ENCODE results near the gene GJC2.

Gene GJC2

GRCh38 chr1:228164561-228165371 lies 15.0 kb downstream of the GJC2 start:
- Histone ChIP-seq H3K9ac (ENCODE audit: low read length) (peak overlapping the region; percentile 69), H3F3A (ENCODE audit: insufficient read depth, low read length) (no peaks in the 10 kb centered on the region), H3K9me3 (replicated peaks; ENCODE audit: insufficient read depth, low read length) (no peaks in the 10 kb centered on the region), H3K79me2 (ENCODE audit: low read length) (peaks cover 33% of the 10 kb centered on the region), H3K27me3 (replicated peaks; ENCODE audit: insufficient read depth, low read length) (no peaks in the 10 kb centered on the region; the same call in 1 of the 2 replicates), H3K4me1 (ENCODE audit: low read length) (peaks cover 5% of the 10 kb centered on the region), H3K36me3 (replicated peaks; ENCODE audit: insufficient read depth, low read length) (no peaks in the 10 kb centered on the region), H2AFZ (ENCODE audit: low read length) (peak overlapping the region; percentile 97), H3K4me3 (ENCODE audit: low read length) (peak overlapping the region; percentile 81), H3K27ac (ENCODE audit: low read length) (peak overlapping the region; percentile 36; the same call in 1 of the 2 replicates), H3K9me2 (replicated peaks; ENCODE audit: insufficient read depth, low read length) (no peaks in the 10 kb centered on the region), H4K20me1 (ENCODE audit: insufficient read depth, low read length) (no peaks in the 10 kb centered on the region), H3K4me2 (ENCODE audit: low read depth, low read length) (peak overlapping the region; percentile 97)
- TF ChIP-seq EZH2 (optimal IDR thresholded peaks at IDR 0.05; ENCODE audit: low read depth, low read length) (no peak), CTCF (IDR thresholded peaks at IDR 0.05; ENCODE audit: low read length) (no peak), EZH2phosphoT487 (IDR thresholded peaks at IDR 0.05; ENCODE audit: low read length) (no peak)
- no peak for DNase-seq

GRCh38 chr1:228165372-228166169 lies 15.8 kb downstream of the GJC2 start, which contains the start of gene IBA57:
Gene IBA57, plus strand, starts transcription at chr1:228165804. Its CDS starts 13 bp downstream, at chr1:228165817.
- Histone ChIP-seq H3K9me3 (replicated peaks; ENCODE audit: insufficient read depth, low read length) (no peaks in the 10 kb centered on the region), H3K9me2 (replicated peaks; ENCODE audit: insufficient read depth, low read length) (no peaks in the 10 kb centered on the region), H3K36me3 (replicated peaks; ENCODE audit: insufficient read depth, low read length) (no peaks in the 10 kb centered on the region), H3K9ac (ENCODE audit: low read length) (peak within 1 kb of the TSS; percentile 90), H3K4me3 (ENCODE audit: low read length) (peak within 1 kb of the TSS; percentile 83), H2AFZ (ENCODE audit: low read length) (peak within 1 kb of the TSS; percentile 97), H3K27ac (ENCODE audit: low read length) (peak within 1 kb of the TSS; percentile 76), H3F3A (ENCODE audit: insufficient read depth, low read length) (no peaks in the 10 kb centered on the region), H3K79me2 (ENCODE audit: low read length) (peaks cover 35% of the 10 kb centered on the region), H4K20me1 (ENCODE audit: insufficient read depth, low read length) (no peaks in the 10 kb centered on the region), H3K4me1 (ENCODE audit: low read length) (peaks cover 5% of the 10 kb centered on the region), H3K4me2 (ENCODE audit: low read depth, low read length) (peak within 1 kb of the TSS; percentile 97), H3K27me3 (replicated peaks; ENCODE audit: insufficient read depth, low read length) (no peaks in the 10 kb centered on the region; the same call in 1 of the 2 replicates)
- TF ChIP-seq EZH2phosphoT487 (IDR thresholded peaks at IDR 0.05; ENCODE audit: low read length), result no peak
- TF ChIP-seq CTCF (IDR thresholded peaks at IDR 0.05; ENCODE audit: low read length), result peak; percentile 88
- peak; percentile 100 for DNase-seq

GRCh38 chr1:228166170-228166936 lies 16.6 kb downstream of the GJC2 start:
- peak overlapping the region; percentile 76 for H3K27ac ChIP-seq (ENCODE audit: low read length)
- DNase-seq, result peak; percentile 82
- H3K9me2 ChIP-seq (replicated peaks; ENCODE audit: insufficient read depth, low read length), result no peaks in the 10 kb centered on the region
- peak overlapping the region; percentile 90 for H3K9ac ChIP-seq (ENCODE audit: low read length)
- peaks cover 5% of the 10 kb centered on the region for H3K4me1 ChIP-seq (ENCODE audit: low read length)
- H3K9me3 ChIP-seq (replicated peaks; ENCODE audit: insufficient read depth, low read length), result no peaks in the 10 kb centered on the region
- H3K36me3 ChIP-seq (replicated peaks; ENCODE audit: insufficient read depth, low read length), result no peaks in the 10 kb centered on the region
- peak; percentile 54 for TF ChIP-seq CTCF (IDR thresholded peaks at IDR 0.05; ENCODE audit: low read length)
- TF ChIP-seq EZH2 (optimal IDR thresholded peaks at IDR 0.05; ENCODE audit: low read depth, low read length), result no peak
- H3K4me3 ChIP-seq (ENCODE audit: low read length), result peak overlapping the region; percentile 83
- no peaks in the 10 kb centered on the region for H3F3A ChIP-seq (ENCODE audit: insufficient read depth, low read length)
- peak overlapping the region; percentile 86 for H3K4me2 ChIP-seq (ENCODE audit: low read depth, low read length)
- no peaks in the 10 kb centered on the region; the same call in 1 of the 2 replicates for H3K27me3 ChIP-seq (replicated peaks; ENCODE audit: insufficient read depth, low read length)
- H4K20me1 ChIP-seq (ENCODE audit: insufficient read depth, low read length), result no peaks in the 10 kb centered on the region
- H3K79me2 ChIP-seq (ENCODE audit: low read length), result peaks cover 40% of the 10 kb centered on the region
- peak overlapping the region; percentile 63 for H2AFZ ChIP-seq (ENCODE audit: low read length)
